AG04450 (cell line): ENCODE results near the gene RGS16. TPM values are rescaled to one million over a fixed set of nuclear protein-coding genes. Genes with fewer than 3 reads are reported as not detected.

ENCODE experiments used
- CTCF ChIA-PET: fragments of 300-600, 350-600 bp; formaldehyde crosslinking; extraction: SDS; loops from one replicate; lab custom pipeline; 2022; ENCODE audit warnings: antibody characterized with exemption, inconsistent platforms; lab: Charles Lee
- POLR2A ChIA-PET: fragments of 350-600 bp; formaldehyde crosslinking; extraction: SDS; loops from one replicate; lab custom pipeline; 2021; ENCODE audit warnings: antibody characterized with exemption, inconsistent platforms; lab: Yijun Ruan, JAX
- DNase-seq: peaks from one replicate; pipeline ENCODE4 v3.0.0-alpha.2; 2011; ENCODE audit warnings: low read depth, low spot score
- H3K27ac ChIP-seq: one replicate; pipeline ENCODE4 v1.5.1; 2012; ENCODE audit warnings: low read depth, low read length, control low read depth
- H3K27me3 ChIP-seq: one replicate; pipeline ENCODE4 v1.6.0; 2012; ENCODE audit warnings: low read length; ENCODE audit not compliant: control insufficient read depth, insufficient read depth
- H3K4me3 ChIP-seq: 2 replicates; pipeline ENCODE4 v1.5.1; 2011; ENCODE audit warnings: mild to moderate bottlenecking, low read depth, low read length, control low read depth
- H3K9me3 ChIP-seq: 2 replicates; pipeline ENCODE4 v1.5.1; 2012; ENCODE audit warnings: low read length; ENCODE audit not compliant: control insufficient read depth, insufficient read depth
- polyA plus RNA-seq: library from polyadenylated mRNA; depleted of rRNA; stranded (reverse); fragments of >200 nt; gene quantifications from 2 replicates; pipeline ENCODE4 v1.2.3, GENCODE V29; 2011
- TF ChIP-seq, protein P1 (sequence below): IDR thresholded peaks from 2 replicates; pipeline ENCODE4 v1.5.1; 2011; ENCODE audit warnings: low read depth, low read length, control low read depth, inconsistent platforms

The RGS16 gene
- polyA plus RNA-seq, 1 experiment = 0.10 TPM

- no peak overlapping the region for H3K4me3 ChIP-seq
- CTCF ChIA-PET = interaction anchor here (0.9 kb wide), 1 partner anchor 56 kb away, joined by 3 read pairs; no protein-coding TSS in a partner anchor
- TF ChIP-seq, protein P1, sequence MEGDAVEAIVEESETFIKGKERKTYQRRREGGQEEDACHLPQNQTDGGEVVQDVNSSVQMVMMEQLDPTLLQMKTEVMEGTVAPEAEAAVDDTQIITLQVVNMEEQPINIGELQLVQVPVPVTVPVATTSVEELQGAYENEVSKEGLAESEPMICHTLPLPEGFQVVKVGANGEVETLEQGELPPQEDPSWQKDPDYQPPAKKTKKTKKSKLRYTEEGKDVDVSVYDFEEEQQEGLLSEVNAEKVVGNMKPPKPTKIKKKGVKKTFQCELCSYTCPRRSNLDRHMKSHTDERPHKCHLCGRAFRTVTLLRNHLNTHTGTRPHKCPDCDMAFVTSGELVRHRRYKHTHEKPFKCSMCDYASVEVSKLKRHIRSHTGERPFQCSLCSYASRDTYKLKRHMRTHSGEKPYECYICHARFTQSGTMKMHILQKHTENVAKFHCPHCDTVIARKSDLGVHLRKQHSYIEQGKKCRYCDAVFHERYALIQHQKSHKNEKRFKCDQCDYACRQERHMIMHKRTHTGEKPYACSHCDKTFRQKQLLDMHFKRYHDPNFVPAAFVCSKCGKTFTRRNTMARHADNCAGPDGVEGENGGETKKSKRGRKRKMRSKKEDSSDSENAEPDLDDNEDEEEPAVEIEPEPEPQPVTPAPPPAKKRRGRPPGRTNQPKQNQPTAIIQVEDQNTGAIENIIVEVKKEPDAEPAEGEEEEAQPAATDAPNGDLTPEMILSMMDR = no peak
- DNase-seq = no peak
- no peak overlapping the region for H3K27ac ChIP-seq
- POLR2A ChIA-PET = no interaction called here
- no peaks in the 10 kb centered on the region for H3K9me3 ChIP-seq
- H3K27me3 ChIP-seq = no peaks in the 10 kb centered on the region
These were observed 46.6 kb upstream of the RGS16 start for GRCh38 chr1:182650678-182651338.

GRCh38 chr1:182649041-182649440, 44.9 kb upstream of the RGS16 start:
- Histone ChIP-seq H3K4me3 (no peak overlapping the region), H3K27ac (no peak overlapping the region), H3K9me3 (no peaks in the 10 kb centered on the region), H3K27me3 (no peaks in the 10 kb centered on the region)
- POLR2A ChIA-PET = no interaction called here
- TF ChIP-seq, protein P1 = no peak
- CTCF ChIA-PET = no interaction called here
- no peak for DNase-seq

- no peak for DNase-seq
- POLR2A ChIA-PET = no interaction called here
- Histone ChIP-seq H3K27ac (no peak overlapping the region), H3K27me3 (no peaks in the 10 kb centered on the region), H3K4me3 (no peak overlapping the region), H3K9me3 (no peaks in the 10 kb centered on the region)
- CTCF ChIA-PET = no interaction called here
- TF ChIP-seq, protein P1 = no peak
These were observed 42.5 kb upstream of the RGS16 start for GRCh38 chr1:182646739-182647138.

- Histone ChIP-seq H3K9me3 (no peaks in the 10 kb centered on the region), H3K27me3 (no peaks in the 10 kb centered on the region), H3K27ac (no peak overlapping the region), H3K4me3 (no peak overlapping the region)
- TF ChIP-seq, protein P1 = no peak
- CTCF ChIA-PET = interaction anchor here (1.2 kb wide), 1 partner anchor 45 kb away, joined by 3 read pairs; no protein-coding TSS in a partner anchor
- DNase-seq = no peak
- POLR2A ChIA-PET = no interaction called here
These were observed 40.7 kb upstream of the RGS16 start for GRCh38 chr1:182644886-182645285.

DNA sequence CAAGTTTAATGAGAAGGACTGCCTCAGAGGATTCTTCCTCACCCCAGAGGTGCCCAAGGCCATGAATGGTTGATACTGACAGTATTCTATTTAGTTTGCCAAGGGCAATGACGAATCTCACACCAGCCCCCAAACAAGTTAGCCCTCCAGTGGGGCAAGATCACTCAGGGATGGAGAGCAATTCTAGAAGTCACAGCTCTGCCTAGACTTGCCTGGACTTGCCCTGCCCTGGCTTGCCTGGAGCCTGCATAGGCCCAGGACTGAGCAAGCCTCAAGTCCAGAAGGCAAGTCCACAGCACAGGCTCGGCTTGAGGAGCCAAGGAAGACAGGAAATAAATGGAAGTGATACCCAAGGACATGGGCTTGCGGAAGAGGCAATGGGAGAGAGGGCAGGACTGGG, 39.5 kb upstream of the RGS16 start:
- no peak overlapping the region for H3K27ac ChIP-seq
- DNase-seq = no peak
- TF ChIP-seq, protein P1 = no peak
- H3K27me3 ChIP-seq = no peaks in the 10 kb centered on the region
- no peak overlapping the region for H3K4me3 ChIP-seq
- H3K9me3 ChIP-seq = no peaks in the 10 kb centered on the region
- ChIA-PET POLR2A (no interaction called here), CTCF (no interaction called here)
